Activated CD4-positive, alpha-beta T cell treated with anti-CD3 and anti-CD28 coated beads for 4 hours (primary cell): ENCODE measurements around the gene PHF10.
A peak's percentile ranks its signal among the peaks of the same experiment; 100 is the strongest.

Source experiments
- DNase-seq, 2 donors: peaks; one replicate each; pipeline ENCODE4 v3.0.0-alpha.2; 2020

The PHF10 gene

DNA sequence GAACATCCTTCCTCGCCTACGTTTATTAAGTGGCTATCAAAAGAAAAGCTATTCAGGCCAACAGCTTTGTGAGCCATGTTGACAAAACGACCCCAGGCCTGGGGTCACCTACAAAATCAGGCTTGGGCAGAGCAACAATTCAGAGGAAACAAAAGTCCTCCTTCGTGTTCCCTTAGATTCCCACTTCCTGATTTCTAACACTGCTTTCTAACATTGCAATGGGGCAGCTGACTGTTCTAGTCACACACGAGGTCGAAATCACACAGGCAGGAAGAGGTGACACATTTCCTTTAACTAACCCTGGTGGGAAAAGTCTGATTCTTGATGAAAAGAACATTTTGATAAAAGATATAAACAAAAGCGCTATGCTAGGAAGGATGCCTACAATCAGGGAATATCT is 54.4 kb downstream of the PHF10 start:
- DNase-seq, result no peak

DNA sequence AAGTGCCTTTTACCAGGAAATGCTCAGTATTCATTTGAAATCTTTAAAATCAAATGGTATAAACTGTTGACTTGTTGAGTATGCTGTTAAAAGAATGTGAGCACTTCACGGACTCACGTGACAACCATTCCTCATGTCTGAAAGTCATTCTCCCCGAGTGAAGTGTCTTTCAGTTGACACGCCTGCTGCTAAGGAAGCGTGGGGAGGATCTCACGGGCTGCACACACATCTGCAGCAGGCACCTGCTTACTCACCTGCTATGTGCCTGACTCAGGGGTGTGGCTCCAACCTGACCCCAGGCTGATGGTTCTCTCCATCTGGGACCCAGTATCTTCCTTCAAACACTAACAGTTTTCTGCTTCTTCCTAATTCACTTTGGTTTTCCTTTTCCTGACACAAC is 55.2 kb downstream of the PHF10 start:
- DNase-seq, result no peak

DNA sequence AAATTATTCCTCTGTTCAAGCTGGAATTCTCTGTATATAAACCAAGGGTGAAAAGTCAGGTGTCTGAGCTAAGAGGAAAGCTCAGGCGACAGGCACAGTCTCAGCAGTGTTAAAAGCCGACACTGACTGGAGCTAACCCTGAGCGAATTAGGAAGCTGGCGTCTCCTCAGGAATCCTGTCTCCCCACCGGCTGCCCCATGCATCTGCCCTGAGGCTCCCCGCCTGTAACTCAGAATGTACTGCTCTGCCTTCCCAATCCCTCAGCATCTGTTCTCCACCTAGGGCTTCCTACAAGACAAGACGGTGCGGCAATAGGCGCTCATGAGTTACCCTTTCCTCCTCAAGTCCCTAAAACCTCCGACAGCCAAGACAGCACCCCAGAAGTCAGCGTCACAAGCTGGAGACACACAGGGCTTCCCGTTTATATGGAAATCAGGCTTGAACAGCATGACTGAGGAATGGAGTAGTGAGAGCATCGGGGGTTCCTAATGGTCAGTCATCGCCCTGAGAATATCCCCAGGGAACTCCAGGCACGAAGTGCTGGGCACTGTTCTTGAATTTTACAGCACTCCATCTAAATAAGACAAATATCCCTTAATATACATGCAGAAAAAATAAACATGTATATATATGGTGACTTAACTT is 56.0 kb downstream of the PHF10 start:
- no peak for DNase-seq

DNA sequence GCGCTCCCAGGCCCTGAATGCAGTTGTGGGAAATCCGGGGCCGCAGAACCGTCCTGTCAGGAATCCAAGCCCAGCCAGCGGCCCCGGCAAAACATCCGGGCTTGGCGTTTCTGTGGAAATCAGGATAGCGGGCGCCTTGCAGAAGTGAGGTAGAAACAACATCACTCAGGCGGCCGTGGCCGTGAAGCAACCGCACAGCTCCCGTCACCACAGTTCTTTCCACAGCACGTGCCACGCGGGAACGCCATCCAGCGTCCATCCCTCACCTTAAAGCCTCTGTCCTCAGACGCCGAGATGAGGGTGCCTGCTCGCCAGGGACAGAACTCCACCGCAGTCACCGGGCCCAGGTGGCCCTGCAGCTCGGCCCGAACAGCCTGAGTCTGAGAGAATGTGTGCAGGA is 56.6 kb downstream of the PHF10 start:
- DNase-seq, result no peak

DNA sequence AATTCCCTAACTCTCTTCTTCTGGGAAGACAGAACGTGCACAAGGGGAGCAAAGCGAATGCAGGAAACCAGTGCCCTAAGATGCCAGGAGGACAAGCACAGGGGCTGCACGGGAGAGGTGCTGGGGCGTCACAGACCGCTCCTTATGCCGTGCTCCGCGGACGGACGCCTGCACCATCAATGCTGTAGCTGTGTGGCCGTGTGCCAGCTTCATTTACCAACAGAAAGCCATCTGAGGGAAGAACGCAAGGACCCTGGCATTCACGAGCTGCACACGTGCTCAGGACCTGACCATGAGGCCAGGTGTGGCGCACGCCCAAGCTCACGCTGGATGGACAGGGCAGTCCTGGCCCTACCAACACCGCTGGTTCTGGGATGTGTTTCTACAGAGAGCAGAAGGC is 57.9 kb downstream of the PHF10 start:
- no peak for DNase-seq

DNA sequence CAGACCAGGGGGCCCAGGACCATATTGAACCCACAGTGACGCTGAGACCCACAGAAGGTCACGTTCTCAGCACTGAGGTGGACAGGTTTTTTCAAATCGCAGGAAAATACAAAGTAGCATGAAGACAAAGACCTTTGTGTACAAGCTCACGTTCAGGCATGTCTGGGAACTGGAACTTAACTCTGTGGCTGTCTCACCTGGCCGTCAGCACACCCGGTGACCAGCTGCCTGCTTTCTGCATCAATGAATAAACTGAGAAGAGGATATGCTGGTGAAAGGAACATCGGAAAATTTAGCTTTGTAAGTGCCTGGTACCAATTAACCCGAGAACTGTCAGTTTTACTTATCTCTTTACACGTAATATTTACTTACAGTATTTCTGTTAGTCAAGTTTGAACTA is 59.0 kb downstream of the PHF10 start:
- DNase-seq, result no peak

DNA sequence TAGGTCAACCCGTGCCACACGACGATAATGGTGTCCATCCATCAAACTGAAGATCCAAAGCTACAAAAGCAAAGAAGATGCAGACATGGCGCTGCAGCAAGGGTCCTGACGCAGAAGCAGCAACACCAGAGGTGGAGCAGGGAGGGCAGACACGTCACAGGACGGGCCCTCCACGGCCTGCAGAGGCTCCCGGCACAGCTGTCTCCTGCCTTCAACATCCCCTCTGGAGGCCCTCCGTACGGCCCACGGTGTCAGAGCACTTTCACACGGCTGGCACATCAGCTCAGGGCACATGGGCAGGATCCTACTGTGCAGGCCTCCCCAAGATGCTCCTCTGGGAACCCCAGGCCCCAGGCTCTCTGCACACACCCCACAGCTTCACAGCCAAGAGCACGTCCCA is 60.1 kb downstream of the PHF10 start:
- DNase-seq, result no peak

DNA sequence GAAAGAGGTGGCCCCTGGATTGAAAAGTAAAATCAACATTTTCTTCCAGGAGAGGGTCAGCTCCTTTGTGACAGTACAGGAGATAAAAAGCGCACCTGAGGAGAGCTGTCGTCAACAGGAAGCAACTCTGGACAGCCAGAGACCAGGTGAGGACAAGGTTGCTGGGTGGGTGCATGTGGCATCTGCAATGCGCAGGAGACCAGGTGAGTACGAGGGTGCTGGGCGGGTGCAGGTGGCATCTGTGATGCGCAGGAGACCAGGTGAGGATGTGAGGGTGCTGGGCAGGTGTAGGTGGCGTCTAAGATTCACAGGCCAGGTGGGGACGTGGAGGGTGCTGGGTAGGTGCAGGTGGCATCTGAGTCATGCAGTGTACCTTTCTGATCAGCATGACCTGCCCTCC is 60.8 kb downstream of the PHF10 start:
- DNase-seq, result no peak

DNA sequence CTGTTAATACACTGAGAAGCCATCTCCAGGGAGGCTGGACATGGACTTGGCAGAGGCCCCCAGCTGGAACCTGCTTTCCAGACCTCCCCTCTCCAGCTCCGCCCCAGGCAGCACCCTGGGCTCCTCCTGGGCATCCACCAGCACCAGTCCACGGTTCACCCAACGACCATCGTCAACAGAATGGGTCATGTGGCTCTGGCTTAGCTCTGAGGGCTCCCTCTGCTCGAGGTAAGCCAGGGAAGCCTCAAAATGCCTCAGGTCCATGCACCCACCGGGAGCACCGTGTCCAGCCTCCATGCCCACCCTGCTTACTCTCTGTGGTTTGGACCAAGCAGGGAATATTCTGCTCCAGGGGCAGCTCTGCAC is 62.9 kb downstream of the PHF10 start:
- DNase-seq, result no peak

DNA sequence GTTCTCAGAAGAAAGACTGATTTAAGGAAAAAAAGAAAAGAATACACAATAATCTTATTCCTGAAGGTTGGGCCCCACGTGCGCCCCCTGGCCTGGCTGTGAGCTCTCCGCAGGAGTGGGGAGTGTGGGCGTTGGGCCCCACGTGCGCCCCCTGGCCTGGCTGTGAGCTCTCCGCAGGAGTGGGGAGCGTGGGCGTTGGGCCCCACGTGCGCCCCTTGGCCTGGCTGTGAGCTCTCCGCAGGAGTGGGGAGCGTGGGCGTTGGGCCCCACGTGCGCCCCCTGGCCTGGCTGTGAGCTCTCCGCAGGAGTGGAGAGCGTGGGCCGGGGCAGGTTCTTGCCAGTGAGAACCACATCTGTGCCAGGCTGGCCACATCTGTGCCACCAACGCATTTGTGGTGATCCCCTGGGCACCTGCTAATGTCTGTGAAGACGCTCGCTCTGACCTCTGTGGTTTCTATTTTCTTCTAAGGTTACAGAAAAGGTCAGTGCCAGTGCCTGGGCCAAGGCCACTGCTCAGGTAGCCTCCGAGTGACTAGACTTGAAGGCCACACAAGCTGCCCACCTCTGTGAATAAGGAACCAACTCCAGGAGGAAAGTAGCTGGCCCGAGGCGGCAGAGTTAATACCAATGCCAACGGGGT is 63.4 kb downstream of the PHF10 start:
- DNase-seq, result no peak

DNA sequence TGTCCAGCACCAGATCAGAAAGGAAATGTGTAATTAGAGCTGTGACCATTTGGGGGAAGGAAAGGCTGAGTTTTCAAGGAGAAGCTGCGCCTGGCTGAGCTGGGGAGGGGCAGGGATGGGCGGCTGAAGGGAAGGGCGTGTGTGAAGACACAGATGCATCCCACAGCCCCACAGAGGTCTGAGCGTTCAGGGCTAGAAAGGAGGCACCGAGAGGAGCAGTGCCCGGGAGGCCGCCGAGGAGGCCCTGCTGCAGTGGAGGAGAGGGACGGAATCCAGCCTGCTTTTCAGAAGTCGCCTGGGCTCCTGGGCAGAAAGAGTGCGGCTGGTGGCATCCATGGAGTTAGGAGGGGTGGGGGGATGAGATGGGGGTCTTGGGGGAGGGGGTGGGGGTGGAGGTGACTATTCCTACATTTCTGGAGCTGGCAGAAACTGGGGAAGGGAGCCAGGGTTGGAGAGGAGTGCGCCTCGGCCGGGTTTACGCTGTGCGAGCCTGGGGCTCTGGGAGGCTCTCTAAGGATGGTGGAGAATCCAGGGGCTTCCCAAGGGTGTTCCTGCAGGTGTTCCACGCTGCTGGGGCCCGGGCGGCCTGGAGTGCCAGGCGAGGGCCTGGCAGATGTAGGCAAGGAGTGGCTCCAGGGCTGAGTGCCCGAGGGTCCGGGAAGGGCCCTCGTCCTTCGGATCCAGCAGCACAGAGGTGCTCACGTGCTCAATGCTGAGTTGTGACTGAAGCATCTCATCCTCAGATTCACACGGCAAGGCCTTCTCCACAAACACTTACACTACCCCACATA is 64.3 kb downstream of the PHF10 start:
- no peak for DNase-seq

DNA sequence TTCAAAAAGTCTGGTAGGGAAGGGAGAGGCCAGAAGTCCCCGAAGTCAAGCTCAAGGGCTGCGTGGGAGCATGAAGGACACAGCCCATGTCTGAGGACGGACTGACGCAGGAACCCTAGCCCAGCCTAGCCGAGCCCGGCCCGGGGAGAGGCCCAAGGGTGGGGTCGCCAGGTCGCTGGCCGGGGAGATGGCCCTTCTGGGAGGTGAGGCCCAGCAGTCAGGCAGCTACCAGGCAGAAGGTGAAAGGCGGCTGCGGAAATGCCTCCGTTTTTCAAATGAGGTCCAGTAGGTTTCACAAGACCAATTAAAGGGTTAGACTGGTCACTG is 67.1 kb downstream of the PHF10 start:
- no peak for DNase-seq

DNA sequence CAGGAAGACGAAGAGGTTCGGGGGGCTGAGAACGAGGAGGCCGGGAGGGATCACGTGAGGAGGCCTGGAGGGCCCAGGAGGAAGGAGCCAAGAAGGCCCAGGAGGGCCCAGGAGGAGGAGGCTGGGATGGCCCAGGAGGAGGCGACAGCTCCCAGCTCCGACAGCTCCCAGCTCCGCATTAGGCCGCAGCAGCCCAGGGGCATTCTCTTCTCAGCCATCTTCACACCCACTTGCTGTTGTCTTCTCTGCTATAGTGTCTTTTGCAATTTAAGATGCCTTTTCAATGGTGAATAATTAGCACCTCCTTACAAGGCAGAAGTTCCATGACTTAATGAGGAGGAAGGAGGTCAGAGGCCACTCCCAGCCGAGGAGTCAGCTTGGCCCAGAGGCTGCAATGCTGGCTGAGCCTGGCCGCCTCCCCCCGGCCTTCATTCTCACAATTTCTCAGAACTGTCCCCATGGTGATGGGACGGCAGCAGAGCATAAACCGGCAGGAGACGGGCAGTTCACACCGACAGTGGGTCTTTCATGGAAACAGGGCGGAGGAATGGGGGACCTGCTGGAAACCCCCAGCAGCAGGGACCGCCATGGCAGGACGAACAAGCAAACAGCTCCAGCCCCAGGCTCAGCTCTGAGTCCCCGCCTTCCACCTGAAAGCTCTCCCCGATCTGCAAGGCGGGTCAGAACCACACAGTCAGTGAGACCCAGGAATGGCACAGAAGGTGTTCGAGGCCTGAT is 67.6 kb downstream of the PHF10 start:
- no peak for DNase-seq

DNA sequence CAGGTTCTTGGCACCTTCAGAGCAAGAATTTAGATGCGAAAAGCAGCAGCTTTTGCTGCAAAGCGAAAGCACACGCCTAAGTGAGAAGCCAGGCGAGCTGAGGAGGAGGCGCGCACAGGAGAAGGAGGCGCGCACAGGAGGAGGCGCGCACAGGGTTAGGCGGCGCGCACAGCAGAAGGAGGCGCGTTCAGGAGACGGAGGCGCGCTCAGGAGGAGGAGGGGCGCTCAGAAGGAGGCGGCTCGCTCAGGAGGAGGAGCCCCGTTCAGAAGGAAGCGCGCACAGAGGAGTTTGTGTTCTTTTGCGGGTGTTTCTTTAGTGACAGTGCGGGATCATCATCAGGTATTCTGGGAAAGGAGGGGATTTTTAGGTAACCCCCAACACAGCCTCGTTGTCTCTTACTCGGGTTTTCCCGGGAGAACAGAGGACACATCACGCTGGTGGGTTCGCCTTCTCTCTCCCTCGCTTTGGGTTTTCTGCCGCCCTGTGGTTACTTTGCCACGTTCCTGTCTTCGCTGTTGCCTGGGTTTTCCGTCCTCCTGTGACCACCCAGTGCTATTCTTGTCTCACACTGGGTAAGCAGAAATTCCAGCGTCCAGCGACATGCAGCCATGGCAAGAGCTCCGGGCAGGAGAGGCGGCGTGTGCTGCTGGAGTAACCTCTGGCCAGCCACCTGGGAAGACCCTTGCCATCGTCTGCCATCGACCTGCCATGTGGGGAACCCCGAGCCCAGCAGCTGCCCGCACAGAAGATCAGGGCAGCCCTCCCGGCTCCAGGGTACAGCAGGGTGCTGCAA is 69.5 kb downstream of the PHF10 start:
- peak; percentile 64 to 71 for DNase-seq
